Lower leg skin (tissue), 4 donors: Measurements from ENCODE around the gene KCNIP4. TPM values are rescaled to one million over a fixed set of nuclear protein-coding genes. Genes with fewer than 3 reads are reported as not detected.

Experiments used
- DNase-seq, 2 donors: peaks; one replicate each; pipeline ENCODE4 v3.0.0-alpha.2; 2019; ENCODE audit warnings: low spot score in 2 of 2
- H3K4me3 ChIP-seq: fragments of 200-600 bp; sonication (generic); 2 replicates; pipeline ENCODE4 v1.5.1; 2017; ENCODE audit warnings: mild to moderate bottlenecking, low read depth; ENCODE audit not compliant: poor library complexity, severe bottlenecking
- CTCF ChIP-seq, 3 donors: fragments of 450-650 bp; IDR thresholded peaks; one replicate each; pipeline ENCODE4 v1.5.1; 2016; ENCODE audit warnings: antibody characterized with exemption in 3 of 3, mild to moderate bottlenecking in 3 of 3, moderate library complexity in 2 of 3
- POLR2A ChIP-seq, 2 donors: fragments of 450-650 bp; IDR thresholded peaks; one replicate each; pipeline ENCODE4 v1.6.1; 2016 to 2017; ENCODE audit warnings: antibody characterized with exemption in 2 of 2, mild to moderate bottlenecking in 1 of 2, moderate library complexity in 1 of 2
- WGBS, 2 donors: methylation state at CpG; one replicate each; pipeline ENCODE4 v1.1.5; 2018; 5-methylcytosine and 5-hydroxymethylcytosine counted together
- intact Hi-C: fragments of 100-400 bp; cut with DNase I; formaldehyde crosslinking; loops from one replicate; pipeline ENCODE4 v1.15.0; 2023; ENCODE audit warnings: low total_unique reads
- total RNA-seq, 4 donors: library from RNA; depleted of rRNA; stranded (reverse); fragments of >200 nt; gene quantifications; one replicate each; pipeline ENCODE4 v1.1.0, GENCODE V29; 2016

KCNIP4 gene
- total RNA-seq, 4 donors from 2014 or later: not detected

- intact Hi-C loops: no loop called here
- no peak for DNase-seq
- WGBS, 2 donors: 44 to 49% methylated on average over 4 of the region's 4 CpGs
- H3K4me3 ChIP-seq: no peak overlapping the region
- TF ChIP-seq POLR2A (IDR thresholded peaks at IDR 0.05) (no peak), CTCF (IDR thresholded peaks at IDR 0.05) (no peak)
Observed at GRCh38 chr4:21790438-21791029, 158.0 kb downstream of the KCNIP4 start.

DNA sequence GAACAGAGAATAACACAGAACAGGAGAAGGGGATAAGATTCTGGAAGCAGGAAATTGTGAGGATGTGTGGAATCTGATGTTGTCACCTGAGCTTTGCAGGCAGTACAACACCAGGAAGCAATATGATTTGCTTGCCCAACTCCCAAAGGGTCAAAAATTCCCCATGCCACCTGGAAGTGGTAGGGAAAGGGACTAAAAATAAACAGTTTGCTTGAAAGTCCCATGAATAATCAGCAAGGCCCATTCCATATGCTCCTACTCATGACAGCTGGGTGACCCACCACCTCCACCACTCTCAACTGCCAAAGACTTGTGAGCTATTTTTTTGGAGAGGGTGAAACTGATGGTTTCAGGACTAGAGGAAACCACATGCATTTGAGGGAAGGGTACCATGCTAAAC is 168.4 kb downstream of the KCNIP4 start:
- TF ChIP-seq CTCF (IDR thresholded peaks at IDR 0.05) (no peak), POLR2A (IDR thresholded peaks at IDR 0.05) (no peak)
- DNase-seq: no peak
- intact Hi-C loops: no loop called here
- no peak overlapping the region for H3K4me3 ChIP-seq

GRCh38 chr4:21778702-21779101 is 169.9 kb downstream of the KCNIP4 start:
- intact Hi-C loops: no loop called here
- H3K4me3 ChIP-seq: no peak overlapping the region
- no peak for TF ChIP-seq CTCF (IDR thresholded peaks at IDR 0.05)
- TF ChIP-seq POLR2A (IDR thresholded peaks at IDR 0.05): no peak
- no peak for DNase-seq
- WGBS, 2 donors: 31 to 35% methylated on average over 2 of the region's 2 CpGs

DNA sequence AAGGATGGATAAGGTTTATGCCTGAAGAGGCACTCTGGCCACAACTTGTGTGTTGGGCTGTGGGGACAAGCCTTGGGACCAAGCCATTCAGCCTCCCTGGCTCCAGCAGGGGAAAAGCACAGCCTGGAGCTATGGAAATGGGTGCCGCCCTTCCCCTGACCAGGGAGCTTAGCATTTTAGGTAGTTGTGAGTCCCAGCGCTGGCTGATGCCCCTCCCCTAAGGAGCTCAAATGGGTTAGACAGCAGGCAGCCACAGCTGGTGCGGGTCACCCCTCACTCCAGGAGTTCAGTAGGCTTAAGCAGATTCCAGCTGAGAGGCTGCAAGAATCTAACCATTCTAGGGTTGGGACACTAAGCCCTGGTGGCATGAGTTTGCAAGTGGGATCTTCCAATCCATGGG is 172.9 kb downstream of the KCNIP4 start:
- no peak for DNase-seq
- intact Hi-C loops: no loop called here
- H3K4me3 ChIP-seq: no peak overlapping the region
- no peak for TF ChIP-seq POLR2A (IDR thresholded peaks at IDR 0.05)
- no peak for TF ChIP-seq CTCF (IDR thresholded peaks at IDR 0.05)
- WGBS, 2 donors: 87 to 88% methylated on average over 3 of the region's 3 CpGs

DNA sequence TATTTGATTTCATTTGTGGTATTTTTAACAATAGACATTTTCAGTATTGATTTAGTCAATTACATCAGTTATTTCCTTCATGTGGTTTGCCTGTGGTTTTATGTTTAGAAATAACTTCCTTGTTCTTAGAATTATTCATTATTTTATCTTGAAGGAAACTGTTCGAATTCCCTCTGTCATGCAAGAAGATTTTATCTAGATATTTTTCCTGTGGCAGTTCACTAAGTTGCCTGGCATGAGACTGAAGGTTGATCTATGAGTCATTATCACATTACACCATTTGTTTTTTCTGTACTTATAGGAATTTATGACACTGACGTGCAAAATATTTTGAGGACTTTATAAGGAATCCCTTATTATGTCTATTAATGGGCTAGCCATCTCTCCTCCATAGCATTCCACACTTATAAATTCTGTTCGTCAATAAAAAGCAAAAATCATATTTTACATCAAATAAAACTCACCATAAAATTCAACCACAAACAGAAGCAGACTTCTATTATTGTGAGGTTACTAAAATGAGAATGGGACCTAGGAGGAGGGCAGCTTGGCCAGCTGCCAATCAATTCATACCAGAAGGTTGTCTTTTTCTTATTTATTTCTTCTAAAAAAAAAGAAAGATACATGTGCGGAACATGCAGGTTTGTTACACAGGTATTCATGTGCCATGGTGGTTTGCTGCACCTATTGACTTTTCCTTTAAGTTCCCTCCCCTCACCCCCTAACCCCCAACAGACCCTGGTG is 179.0 kb downstream of the KCNIP4 start:
- no peak for DNase-seq

More for the DNA sequence above, 179.0 kb downstream of the KCNIP4 start:
- WGBS, 2 donors: 34 to 37% methylated on average over 4 of the region's 4 CpGs
- no peak overlapping the region for H3K4me3 ChIP-seq
- intact Hi-C loops: loop anchor here (5.0 kb wide), 1 partner anchor 257 kb away; no protein-coding TSS in a partner anchor
- TF ChIP-seq CTCF (IDR thresholded peaks at IDR 0.05) (no peak), POLR2A (IDR thresholded peaks at IDR 0.05) (no peak)
